HCEC 1CT (cell line): Measurements from ENCODE around the gene C12orf57.

Experiments used
- DNase-seq: peaks from one replicate; pipeline ENCODE4 v3.0.0-alpha.2; 2017

C12orf57 gene

GRCh38 chr12:6955108-6956020, 11.5 kb downstream of the C12orf57 start:
- DNase-seq: no peak

- no peak for DNase-seq
These were observed 12.4 kb downstream of the C12orf57 start for GRCh38 chr12:6956021-6956727.

DNA sequence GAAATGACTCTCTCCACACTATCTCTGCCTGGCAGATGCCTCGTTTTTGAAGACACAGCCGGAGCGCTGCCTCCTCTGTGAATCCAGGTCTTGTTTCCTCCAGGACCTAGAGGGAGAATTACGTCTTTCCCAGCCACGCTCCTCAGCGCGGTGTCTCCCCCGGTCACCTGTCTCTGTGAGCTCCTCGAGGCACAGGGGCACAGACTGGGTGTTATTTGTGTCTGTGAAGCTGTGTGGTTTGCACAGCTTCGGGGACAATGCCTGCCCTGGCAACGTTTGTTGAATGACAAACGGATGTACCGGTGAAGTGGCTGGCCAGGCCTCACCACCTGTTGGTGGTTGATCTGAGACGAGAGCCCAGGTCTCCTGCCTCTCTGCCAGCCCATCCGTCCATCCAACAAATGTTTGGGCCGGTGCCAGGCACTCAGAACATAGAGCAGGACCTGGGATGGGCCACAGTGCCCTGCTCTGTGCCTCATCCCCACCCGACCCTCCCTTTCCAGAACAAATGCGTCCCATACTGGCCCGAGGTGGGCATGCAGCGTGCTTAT, 13.4 kb downstream of the C12orf57 start:
- no peak for DNase-seq

GRCh38 chr12:6957741-6958608, 14.2 kb downstream of the C12orf57 start:
- DNase-seq: no peak

DNA sequence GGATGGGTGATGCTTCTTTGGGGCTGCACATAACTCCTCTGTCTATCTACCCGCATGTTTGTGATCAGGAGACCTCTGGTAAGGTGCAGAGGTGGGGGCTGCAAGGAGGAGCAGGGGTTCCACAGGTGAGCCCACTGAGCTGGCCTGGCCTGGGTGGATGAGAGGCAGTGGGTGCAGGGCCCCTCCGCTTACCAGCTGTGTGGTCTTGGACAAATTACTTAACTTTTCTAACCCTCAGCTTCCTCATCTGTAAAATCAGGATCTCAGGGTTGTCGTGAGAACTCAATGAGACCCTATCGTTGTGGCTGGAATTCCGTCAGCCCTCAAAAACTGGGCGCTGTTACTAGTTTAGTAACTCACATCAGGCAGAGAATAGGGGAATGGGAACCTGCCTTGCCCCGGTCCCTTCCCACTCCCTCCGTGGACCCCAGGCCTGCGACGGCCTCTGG, 14.8 kb downstream of the C12orf57 start:
- no peak for DNase-seq

DNA sequence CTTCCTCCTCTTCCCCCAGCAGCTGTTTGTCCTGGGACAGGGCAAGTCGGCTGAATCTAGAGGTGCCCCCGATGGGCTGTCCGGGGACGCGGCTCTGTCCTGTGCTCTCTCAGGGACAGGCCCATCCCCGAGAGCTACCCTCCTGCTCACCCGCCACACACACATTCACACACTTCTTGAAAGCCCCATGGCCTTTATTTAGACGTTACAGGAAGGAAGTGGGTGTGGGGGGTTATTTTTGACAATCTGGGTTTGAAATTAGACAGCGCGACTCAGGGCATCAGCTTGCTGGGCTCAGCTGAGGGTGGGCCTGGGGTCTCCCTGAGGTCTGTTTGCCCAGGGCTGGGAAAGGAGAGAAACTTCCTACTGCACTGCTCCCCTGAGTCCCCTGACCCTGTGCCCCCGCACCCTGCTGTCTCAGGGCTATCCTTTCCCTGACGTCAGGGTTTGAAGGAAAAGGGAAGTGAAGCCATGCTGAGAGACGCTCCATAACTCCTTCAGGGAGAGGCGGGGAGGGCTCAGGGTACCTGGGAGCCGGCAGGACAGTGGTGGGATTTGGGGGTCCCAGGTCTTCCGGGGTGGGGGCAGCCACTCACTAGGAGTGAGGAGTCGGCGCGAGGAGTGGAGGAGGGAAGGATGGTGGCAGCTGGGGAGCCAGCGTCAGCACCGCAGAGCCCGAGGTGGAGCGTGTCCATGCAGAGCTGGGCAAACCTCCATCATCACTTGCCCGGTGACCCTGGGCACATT, 15.4 kb downstream of the C12orf57 start:
- no peak for DNase-seq

DNA sequence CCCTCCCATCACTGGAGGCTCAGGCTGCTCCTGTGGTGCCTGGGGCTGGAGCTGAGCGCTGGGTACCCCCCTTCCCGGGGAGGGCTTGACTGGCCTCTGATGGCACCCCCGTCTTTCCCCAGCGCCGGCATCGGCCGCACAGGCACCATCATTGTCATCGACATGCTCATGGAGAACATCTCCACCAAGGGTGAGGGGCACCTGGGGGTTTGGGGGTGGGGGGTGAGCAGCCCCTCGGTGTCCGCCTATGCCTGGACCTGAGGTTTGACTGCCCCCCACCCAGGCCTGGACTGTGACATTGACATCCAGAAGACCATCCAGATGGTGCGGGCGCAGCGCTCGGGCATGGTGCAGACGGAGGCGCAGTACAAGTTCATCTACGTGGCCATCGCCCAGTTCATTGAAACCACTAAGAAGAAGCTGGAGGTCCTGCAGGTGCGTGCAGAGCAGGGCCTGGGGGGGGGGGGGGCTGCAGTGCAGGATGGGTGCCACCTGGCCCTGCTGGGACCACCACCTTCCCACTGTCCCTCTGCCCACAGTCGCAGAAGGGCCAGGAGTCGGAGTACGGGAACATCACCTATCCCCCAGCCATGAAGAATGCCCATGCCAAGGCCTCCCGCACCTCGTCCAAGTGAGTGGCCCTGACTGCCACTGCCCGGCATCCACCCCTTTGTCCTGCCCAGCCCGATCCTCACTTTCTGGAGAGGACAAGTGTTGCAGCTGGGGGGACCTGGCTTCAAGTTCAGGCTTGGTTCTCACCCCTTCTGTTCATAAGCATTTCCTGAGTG, 16.2 kb downstream of the C12orf57 start:
- DNase-seq: no peak

DNA sequence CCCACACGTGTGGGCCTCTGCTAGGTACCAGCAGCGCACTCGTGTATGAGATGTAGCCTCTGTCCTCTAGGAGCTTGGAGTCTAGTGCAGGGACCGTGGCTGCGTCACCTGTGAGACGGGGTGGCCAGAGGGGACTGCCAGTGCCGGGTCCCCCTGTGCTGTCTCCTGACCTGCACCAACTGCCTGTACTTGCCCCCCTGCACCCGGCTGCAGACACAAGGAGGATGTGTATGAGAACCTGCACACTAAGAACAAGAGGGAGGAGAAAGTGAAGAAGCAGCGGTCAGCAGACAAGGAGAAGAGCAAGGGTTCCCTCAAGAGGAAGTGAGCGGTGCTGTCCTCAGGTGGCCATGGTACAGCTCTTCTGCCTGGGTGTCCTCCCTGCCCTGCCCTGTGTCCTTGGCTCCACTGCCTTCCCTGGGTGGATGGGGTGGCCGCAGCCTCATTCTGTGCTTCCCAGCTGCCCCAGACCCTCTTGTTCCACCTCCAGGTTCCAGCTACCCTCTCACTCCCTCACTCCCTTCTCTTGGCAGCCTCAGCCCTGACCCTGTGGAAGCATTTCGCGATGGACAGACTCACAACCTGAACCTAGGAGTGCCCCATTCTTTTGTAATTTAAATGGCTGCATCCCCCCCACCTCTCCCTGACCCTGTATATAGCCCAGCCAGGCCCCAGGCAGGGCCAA, 16.9 kb downstream of the C12orf57 start:
- peak; percentile 40 for DNase-seq

DNA sequence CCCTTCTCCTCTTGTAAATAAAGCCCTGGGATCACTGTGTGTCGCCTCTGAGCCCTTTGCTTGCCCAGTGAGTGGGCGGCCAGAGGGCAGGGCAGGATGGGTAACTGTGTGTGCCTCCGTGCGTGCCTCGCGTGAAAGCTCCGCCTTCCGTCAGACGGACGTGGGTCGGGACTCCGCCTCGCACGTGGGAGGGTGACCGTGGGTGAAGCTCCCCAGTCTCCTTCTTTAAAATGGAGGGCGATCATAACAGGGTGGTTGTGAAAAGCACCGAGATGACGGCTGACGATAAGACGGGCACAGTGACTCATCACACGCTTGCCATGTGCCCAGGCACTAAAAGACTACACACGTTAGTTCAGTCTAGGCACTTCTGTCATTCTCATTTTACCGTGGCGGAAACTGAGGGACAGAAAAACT, 17.5 kb downstream of the C12orf57 start:
- peak; percentile 30 for DNase-seq

DNA sequence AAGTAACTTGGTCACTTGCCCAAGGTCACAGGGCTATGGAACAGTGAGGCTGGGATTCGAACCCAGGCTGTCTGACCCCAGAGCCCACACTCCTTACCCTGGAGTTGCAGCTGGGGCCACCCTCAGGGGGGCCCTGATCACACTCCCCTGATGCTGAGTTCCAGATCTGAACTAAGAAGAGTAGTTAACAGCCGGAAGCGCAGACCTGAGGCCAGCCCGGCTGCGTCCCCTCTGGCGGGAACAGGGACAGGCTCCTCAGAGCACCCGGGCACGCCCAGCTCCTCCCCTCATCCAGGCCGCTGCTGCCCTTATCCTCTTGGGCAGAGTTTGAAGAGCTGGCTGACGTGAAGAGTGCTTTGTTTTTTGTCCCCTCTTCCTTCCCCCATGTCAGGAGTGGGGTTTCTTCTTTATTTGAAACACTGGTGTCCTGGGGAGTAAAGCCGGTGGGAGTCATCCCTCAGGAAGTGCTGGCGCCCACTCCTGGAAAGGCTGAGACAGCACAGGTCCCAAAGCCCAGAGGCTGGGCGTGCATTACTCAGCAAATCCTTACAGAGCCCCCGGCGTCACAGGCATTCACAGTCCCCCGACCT, 18.0 kb downstream of the C12orf57 start:
- peak; percentile 63 for DNase-seq

DNA sequence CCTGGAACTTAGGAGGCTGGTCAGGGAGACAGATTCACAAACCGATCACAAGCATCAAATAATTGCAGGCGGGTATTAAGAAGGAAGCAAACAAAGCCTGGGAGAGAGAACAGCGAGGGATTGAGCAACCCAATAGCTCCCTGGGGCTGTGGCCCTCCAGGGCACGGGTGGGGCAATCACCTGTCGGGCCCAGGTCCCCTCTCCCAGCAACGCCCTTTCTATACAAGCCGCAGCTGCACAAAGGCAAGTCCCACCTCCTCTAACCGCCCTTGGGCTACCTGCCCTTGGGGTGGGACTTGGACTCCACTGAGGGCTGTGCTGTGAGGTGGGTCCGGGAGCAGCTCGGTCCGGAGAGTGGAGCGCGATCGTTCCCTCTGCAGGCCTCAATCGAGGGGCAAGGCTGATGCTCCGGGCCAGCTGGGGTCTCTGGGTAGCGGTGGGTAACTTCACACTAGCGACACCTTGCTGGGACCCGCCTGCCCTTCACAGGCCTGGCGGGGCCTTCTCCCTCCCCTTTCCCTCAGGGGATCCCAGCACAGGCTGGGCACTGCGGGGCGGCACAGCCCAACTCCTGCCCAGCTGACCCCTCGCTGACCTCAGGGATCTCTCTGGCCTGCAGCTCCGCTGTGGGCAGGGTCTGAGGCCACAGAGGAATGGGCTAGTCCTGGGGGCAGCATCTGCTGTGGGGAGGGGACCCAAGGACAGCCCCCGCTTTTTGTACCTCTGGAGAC, 18.6 kb downstream of the C12orf57 start:
- DNase-seq: no peak

- no peak for DNase-seq
These were observed 19.4 kb downstream of the C12orf57 start for GRCh38 chr12:6963016-6963731.

- DNase-seq: no peak
These were observed 20.1 kb downstream of the C12orf57 start for GRCh38 chr12:6963791-6964413.

DNA sequence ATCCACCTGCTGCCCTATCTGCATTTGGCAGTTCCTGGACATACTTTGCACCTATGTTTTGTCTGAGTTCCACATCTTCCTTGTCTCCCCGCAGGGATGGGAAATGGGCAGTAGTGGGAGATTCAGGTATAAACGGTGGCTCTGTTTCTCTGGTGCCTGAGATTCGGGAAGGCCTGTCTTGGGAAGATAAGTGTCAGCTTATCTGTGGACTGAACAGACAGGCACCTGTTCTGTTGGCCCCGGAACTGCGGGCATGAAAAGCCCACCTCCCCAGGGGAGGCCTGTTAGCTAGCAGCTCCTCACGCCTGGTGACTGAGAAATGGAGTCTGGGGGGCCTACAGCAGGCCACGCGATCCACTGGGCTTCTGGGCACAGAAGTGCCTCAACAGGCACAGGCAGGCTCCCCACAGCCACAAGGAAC, 20.8 kb downstream of the C12orf57 start:
- no peak for DNase-seq

GRCh38 chr12:6965026-6965661, 21.3 kb downstream of the C12orf57 start:
- peak; percentile 68 for DNase-seq

DNA sequence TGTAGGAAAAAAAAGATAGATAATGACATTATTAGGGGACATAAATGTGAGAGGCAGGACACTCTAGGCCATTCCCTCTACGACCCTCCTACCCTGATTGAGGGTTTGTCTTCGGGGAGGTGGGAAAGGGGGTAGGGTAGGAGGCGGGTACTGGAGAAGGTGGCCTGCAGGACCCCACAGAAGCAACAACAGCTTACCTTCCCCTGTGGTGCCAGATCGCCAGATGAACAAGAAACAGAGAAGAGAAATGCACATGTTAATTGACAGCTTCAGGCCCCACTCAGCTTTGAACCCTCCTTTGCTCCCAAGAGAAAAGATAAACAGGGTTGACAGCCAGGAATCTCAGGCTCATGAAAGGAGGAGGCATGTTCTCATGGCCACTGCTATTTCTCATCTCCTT, 21.9 kb downstream of the C12orf57 start:
- no peak for DNase-seq

- DNase-seq: peak; percentile 7
These were observed 22.5 kb downstream of the C12orf57 start for GRCh38 chr12:6966351-6966750.

DNA sequence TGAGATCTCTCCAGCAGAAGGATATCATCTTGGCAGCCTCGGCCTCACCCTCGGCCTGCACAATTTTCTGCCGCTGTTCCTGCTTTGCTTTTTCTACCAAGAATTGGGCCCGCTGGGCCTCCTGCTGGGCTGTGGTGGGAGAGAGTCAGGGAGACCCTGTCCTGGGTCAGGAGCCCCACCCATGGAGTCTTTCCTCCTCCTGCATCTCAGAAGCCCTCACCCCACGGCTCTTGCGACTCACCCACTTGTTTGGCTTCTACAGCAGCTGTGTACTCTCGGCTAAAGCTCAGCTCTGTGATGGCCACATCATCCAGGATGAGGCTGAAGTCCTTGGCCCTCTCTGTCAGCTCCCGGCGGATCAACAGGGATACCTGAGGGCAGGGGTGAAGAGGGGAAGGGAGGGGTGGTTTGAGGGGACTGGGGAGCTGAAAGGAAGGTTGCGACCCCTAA, 23.9 kb downstream of the C12orf57 start:
- DNase-seq: no peak
